ENCODE measurements around the gene RNFT2.
"Not testable (repeated sequence)": the region's sequence is repeated elsewhere in the genome, so short reads cannot be mapped to it uniquely, and the experiment has no call there.

GRCh38 chr12:116742787-116743186 is 4.7 kb downstream of the RNFT2 start:
- TF ChIP-seq CTCF (conservative IDR thresholded peaks at IDR 0.05); EZH2 (IDR thresholded peaks at IDR 0.05; ENCODE audit: low read depth): not testable (repeated sequence)
